Activated T-helper 1 cell treated with anti-CD3 and anti-CD28 coated beads, Interleukin-12 subunit alpha, Interleukin-12 subunit beta, Interleukin-2, Interleukin-4 antibody, amounts not matched to agents 30 ng/mL and 10 ng/mL and 1 ng/mL, durations not matched to agents 14 hours and 24 hours and 36 hours (primary cell): ENCODE results near the gene CSDE1. TPM values are rescaled to one million over a fixed set of nuclear protein-coding genes. Genes with fewer than 3 reads are reported as not detected.

Experiments
- DNase-seq: peaks from one replicate; pipeline ENCODE4 v3.0.0; 2021; ENCODE audit warnings: low spot score
- H3K27ac Mint-ChIP-seq: one replicate; pipeline ENCODE4 v1.8.0; 2021; ENCODE audit warnings: mild to moderate bottlenecking, mixed read lengths
- H3K27me3 Mint-ChIP-seq: one replicate; pipeline ENCODE4 v1.8.0; 2022; ENCODE audit warnings: mild to moderate bottlenecking, moderate library complexity, mixed read lengths; ENCODE audit not compliant: insufficient read depth
- H3K36me3 Mint-ChIP-seq: one replicate; pipeline ENCODE4 v1.8.0; 2021; ENCODE audit warnings: low read depth, mixed read lengths
- H3K4me1 Mint-ChIP-seq: one replicate; pipeline ENCODE4 v1.8.0; 2021; ENCODE audit warnings: low read depth, mixed read lengths
- H3K4me3 Mint-ChIP-seq: one replicate; pipeline ENCODE4 v1.8.0; 2021; ENCODE audit warnings: mild to moderate bottlenecking, moderate library complexity, mixed read lengths
- H3K9me3 Mint-ChIP-seq: one replicate; pipeline ENCODE4 v1.8.0; 2021; ENCODE audit warnings: mixed read lengths
- intact Hi-C: fragments of 100-400 bp; cut with micrococcal nuclease; formaldehyde crosslinking; loops from one replicate; pipeline ENCODE4 v1.15.1; 2024
- total RNA-seq: library from RNA; stranded (reverse); gene quantifications from 2 replicates; pipeline ENCODE4 v1.2.3, GENCODE V29; 2022

Gene CSDE1
- total RNA-seq, 1 donor from 2014 or later: 421 TPM

DNA sequence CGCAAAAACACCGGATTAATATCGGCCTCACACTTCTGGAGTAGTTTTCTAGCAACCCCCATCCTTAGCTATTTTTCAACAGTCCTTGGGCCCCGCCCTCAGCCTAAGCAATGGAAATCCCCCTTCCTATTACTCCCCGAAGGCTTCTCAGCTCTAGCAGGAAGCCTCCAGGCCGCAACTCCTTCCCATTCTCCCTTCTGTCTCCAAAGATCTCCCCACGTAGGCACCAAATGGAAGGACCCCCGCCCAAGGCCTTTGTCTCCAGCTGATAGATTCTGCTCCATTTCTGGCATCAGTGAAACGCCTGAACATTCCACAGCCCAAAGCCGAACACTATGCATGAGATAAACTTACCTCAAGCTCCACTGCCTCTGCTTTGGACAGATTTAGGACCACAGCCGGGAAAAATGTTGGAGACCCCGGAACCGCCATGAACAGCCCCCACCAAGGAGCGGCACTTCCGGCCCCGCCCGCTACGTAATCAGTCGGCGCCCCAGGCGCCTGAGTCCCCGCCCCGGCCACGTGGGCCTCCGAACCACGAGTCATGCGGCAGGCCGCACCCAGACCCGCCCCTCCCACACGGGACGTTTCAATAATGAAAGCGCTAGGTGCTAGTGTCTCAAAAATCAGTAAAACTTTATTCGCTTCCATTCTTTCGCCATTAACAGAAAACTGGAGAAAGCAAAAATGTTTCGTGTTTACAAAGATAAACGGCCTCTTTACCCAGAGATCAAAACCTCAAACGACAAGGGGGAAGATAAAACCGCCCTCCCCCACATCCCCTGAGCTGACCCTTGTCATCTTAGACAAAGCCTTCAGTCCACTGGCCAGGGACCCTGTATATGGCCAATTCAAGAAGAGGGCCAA lies 41.2 kb downstream of the CSDE1 start, which contains the start of gene NRAS:
Gene NRAS (minus strand): TSS at position 468 of the 867 bp plus-strand sequence. CDS start 611 bp downstream, outside the sequence.
- intact Hi-C loops: loop anchor here (1.0 to 10.0 kb wide), 10 partner anchors 41 to 904 kb away; partner anchors contain the start of genes AP4B1, BCAS2, CSDE1 and DENND2C
- peak; percentile 93 for DNase-seq
- Mint-ChIP-seq H3K9me3 (no peaks in the 10 kb centered on the region), H3K27me3 (no peaks in the 10 kb centered on the region), H3K36me3 (peaks cover 59% of the 10 kb centered on the region), H3K4me1 (peaks cover 39% of the 10 kb centered on the region), H3K27ac (peak within 1 kb of the TSS; percentile 99), H3K4me3 (peak within 1 kb of the TSS; percentile 99)

DNA sequence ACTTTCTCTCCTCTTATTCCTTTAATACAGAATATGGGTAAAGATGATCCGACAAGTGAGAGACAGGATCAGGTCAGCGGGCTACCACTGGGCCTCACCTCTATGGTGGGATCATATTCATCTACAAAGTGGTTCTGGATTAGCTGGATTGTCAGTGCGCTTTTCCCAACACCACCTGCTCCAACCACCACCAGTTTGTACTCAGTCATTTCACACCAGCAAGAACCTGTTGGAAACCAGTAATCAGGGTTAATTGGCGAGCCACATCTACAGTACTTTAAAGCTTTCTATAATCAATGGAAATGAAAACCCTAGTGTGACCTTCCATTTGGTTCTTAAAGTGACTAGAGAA lies 41.9 kb downstream of the CSDE1 start:
- peak overlapping the region; percentile 99 for H3K27ac Mint-ChIP-seq
- H3K9me3 Mint-ChIP-seq: no peaks in the 10 kb centered on the region
- H3K4me3 Mint-ChIP-seq: peak overlapping the region; percentile 99
- no peaks in the 10 kb centered on the region for H3K27me3 Mint-ChIP-seq
- DNase-seq: no peak
- intact Hi-C loops: loop anchor here (1.0 to 10.0 kb wide), 10 partner anchors 41 to 904 kb away; partner anchors contain the start of genes AP4B1, BCAS2, CSDE1 and DENND2C
- peaks cover 39% of the 10 kb centered on the region for H3K4me1 Mint-ChIP-seq
- peaks cover 54% of the 10 kb centered on the region for H3K36me3 Mint-ChIP-seq

- H3K9me3 Mint-ChIP-seq: no peaks in the 10 kb centered on the region
- H3K27ac Mint-ChIP-seq: no peak overlapping the region
- intact Hi-C loops: loop anchor here (10.0 kb wide), 1 partner anchor 738 kb away; the partner anchor contains the start of gene OLFML3
- DNase-seq: no peak
- H3K27me3 Mint-ChIP-seq: no peaks in the 10 kb centered on the region
- H3K36me3 Mint-ChIP-seq: peaks cover 43% of the 10 kb centered on the region
- H3K4me1 Mint-ChIP-seq: peaks cover 38% of the 10 kb centered on the region
- H3K4me3 Mint-ChIP-seq: no peak overlapping the region
Observed at GRCh38 chr1:114712977-114713376, 44.8 kb downstream of the CSDE1 start.

GRCh38 chr1:114710360-114710759 lies 47.4 kb downstream of the CSDE1 start:
- no peak for DNase-seq
- intact Hi-C loops: loop anchor here (10.0 kb wide), 1 partner anchor 736 kb away; the partner anchor contains the start of gene OLFML3
- H3K27ac Mint-ChIP-seq: peak overlapping the region; percentile 75

DNA sequence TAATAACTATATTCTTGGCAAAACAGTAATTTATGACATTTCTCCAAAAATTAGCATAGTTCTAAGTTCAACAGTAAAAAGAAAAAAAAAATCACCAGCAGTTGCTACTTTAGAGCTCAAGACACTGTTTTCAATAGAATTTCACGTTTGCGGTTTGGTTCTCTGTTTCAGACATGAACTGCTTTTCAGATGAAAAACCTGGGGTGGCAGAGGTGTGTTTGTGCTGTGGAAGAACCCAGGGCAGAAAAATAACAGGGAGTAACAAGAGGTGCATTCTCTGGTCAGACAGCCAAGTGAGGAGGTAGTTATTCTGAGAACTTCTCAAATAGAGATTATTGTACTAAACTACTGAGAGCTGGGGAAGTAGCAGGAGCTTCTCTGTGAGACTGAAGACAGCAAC lies 50.2 kb downstream of the CSDE1 start:
- Mint-ChIP-seq H3K4me1 (peaks cover 4% of the 10 kb centered on the region), H3K27me3 (no peaks in the 10 kb centered on the region), H3K36me3 (peaks cover 41% of the 10 kb centered on the region), H3K9me3 (no peaks in the 10 kb centered on the region), H3K4me3 (no peak overlapping the region), H3K27ac (no peak overlapping the region)
- intact Hi-C loops: no loop called here
- DNase-seq: no peak

More at GRCh38 chr1:114710360-114710759, 47.4 kb downstream of the CSDE1 start:
- Mint-ChIP-seq H3K36me3 (peaks cover 43% of the 10 kb centered on the region), H3K4me1 (peaks cover 17% of the 10 kb centered on the region), H3K9me3 (no peaks in the 10 kb centered on the region), H3K4me3 (no peak overlapping the region), H3K27me3 (no peaks in the 10 kb centered on the region)

DNA sequence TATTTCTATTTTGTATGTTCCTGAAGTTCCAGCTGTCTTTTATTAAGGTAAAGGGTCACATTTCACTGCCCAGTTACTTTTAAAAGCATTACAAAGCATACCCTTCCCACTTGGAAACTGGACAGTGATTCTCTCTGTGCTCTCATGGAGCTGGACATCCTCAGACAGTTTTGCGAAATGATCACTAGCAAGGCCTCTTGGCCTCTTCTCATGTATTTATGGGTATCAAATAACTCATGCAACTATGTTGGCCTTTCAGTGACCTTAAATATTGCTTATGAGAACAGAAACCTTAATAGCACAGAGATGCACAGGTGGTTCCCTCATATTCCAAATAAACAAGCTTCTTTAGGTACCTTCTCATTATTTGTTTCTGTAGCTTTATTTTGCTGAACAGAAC lies 54.5 kb downstream of the CSDE1 start:
- Mint-ChIP-seq H3K27ac (no peak overlapping the region), H3K36me3 (peaks cover 27% of the 10 kb centered on the region), H3K4me3 (no peak overlapping the region), H3K9me3 (no peaks in the 10 kb centered on the region), H3K4me1 (no peaks in the 10 kb centered on the region), H3K27me3 (peaks cover 4% of the 10 kb centered on the region)
- intact Hi-C loops: no loop called here
- no peak for DNase-seq

DNA sequence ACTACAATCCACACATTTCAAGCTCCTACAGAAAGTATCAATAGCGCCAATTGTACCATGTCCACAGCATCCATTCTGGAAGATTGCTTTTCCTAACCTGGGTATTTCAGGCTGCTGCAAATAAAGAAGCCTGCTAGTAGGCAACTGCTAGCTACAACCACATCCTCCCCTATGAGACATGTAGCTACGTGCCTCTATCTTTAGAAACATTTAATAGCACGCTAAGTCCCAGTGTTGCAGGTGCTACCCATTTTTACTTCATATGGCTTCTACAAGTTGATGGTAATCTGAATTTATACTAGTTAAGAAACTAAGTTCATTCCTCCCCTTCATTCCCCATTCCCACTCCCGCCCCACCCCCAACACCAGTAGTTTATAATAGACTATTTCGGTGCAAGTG lies 55.0 kb downstream of the CSDE1 start:
- intact Hi-C loops: no loop called here
- peaks cover 25% of the 10 kb centered on the region for H3K36me3 Mint-ChIP-seq
- H3K27me3 Mint-ChIP-seq: peaks cover 4% of the 10 kb centered on the region
- no peaks in the 10 kb centered on the region for H3K4me1 Mint-ChIP-seq
- DNase-seq: no peak
- no peak overlapping the region for H3K27ac Mint-ChIP-seq
- H3K9me3 Mint-ChIP-seq: no peaks in the 10 kb centered on the region
- H3K4me3 Mint-ChIP-seq: no peak overlapping the region

DNA sequence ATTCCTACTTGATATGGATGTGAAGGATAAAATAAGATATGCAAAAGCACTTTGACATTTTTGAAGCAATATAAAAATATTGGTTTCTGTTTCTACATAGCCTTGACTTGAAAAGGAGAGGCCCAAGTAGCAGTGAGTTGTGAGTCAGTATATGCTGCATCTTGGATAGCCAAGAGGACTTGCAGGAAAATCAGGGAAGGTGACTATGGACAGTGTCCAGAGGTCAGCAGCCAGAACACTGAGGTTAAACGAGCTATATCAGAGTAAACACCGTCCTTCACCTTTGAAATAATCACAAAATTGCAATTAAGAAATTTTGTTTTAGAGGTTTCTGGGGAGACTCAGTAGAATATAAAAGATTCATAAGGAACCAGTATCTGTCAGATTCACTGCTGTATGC lies 55.9 kb downstream of the CSDE1 start:
- Mint-ChIP-seq H3K36me3 (peaks cover 17% of the 10 kb centered on the region), H3K27me3 (peaks cover 6% of the 10 kb centered on the region), H3K4me1 (no peaks in the 10 kb centered on the region), H3K9me3 (no peaks in the 10 kb centered on the region), H3K27ac (no peak overlapping the region), H3K4me3 (no peak overlapping the region)
- no peak for DNase-seq
- intact Hi-C loops: no loop called here

DNA sequence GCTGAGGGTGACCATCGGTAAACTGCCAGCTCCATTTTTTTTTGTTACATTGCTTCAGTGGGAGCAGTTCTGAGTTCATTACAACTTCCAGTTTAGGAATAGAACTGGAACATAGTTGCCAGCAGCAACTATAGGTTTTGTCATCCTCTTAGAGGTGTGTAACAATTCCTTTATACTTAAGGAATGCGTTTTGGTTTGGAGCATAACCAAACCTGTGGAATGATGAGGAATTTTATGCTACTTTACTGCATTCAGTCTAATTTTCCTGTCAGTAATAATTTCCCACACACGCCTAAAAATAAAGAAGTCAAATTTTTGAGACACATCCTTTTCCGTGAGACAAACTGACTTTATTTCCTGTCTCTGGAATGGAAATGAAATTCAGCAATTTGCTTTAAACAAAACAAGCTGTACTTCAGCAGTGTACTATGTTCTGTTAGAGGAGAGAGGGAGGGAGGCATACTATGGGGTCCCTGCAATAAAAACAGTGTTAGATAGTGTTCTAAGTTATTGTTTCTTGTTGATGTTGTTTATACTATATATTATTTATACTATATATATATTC lies 57.7 kb downstream of the CSDE1 start:
- Mint-ChIP-seq H3K4me1 (no peaks in the 10 kb centered on the region), H3K9me3 (no peaks in the 10 kb centered on the region), H3K36me3 (peaks cover 8% of the 10 kb centered on the region), H3K4me3 (no peak overlapping the region), H3K27me3 (peaks cover 12% of the 10 kb centered on the region), H3K27ac (no peak overlapping the region)
- intact Hi-C loops: no loop called here
- DNase-seq: no peak

- no peaks in the 10 kb centered on the region for H3K4me1 Mint-ChIP-seq
- no peaks in the 10 kb centered on the region for H3K36me3 Mint-ChIP-seq
- H3K9me3 Mint-ChIP-seq: no peaks in the 10 kb centered on the region
- H3K27ac Mint-ChIP-seq: no peak overlapping the region
- no peak overlapping the region for H3K4me3 Mint-ChIP-seq
- peaks cover 14% of the 10 kb centered on the region for H3K27me3 Mint-ChIP-seq
- intact Hi-C loops: no loop called here
- DNase-seq: no peak
Observed at GRCh38 chr1:114696810-114697209, 61.0 kb downstream of the CSDE1 start.

DNA sequence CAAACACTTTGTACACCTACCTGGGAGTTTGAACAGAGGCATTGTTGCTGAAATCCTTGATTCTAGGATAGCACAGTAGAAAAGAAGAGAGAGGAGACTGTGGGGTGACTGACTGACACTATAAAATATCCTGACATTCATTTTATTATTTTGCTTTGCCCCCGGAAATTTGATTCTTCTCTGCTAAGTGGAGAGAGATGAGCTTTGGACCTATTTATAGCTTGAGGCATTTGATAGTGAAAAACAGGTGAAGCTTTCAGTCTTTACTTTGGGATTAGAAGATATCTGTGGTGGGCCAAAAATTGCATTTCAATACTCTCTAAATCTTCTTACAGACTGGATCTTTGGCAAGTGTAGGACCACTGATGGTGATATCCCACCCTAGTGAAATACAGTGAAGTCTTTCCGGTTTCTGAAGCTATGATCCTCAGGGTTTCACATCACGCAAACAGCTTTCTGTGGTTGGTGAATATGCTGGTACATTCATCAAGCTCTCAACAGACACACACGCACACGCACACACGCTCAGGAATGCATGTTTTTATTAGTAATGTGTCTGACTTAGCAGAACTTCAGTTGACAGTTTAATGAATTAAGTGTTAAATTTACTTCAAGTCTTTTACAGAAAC lies 62.2 kb downstream of the CSDE1 start, which contains the start of gene AMPD1:
Gene AMPD1 (minus strand): TSS at position 117 of the 629 bp plus-strand sequence. CDS start 75 bp downstream, at position 42.
- intact Hi-C loops: no loop called here
- H3K4me1 Mint-ChIP-seq: no peaks in the 10 kb centered on the region
- H3K4me3 Mint-ChIP-seq: no peak within 1 kb of the TSS
- no peak for DNase-seq
- H3K27ac Mint-ChIP-seq: no peak within 1 kb of the TSS
- H3K9me3 Mint-ChIP-seq: no peaks in the 10 kb centered on the region
- no peaks in the 10 kb centered on the region for H3K36me3 Mint-ChIP-seq
- H3K27me3 Mint-ChIP-seq: peaks cover 15% of the 10 kb centered on the region

GRCh38 chr1:114694540-114695310 lies 63.1 kb downstream of the CSDE1 start:
- no peaks in the 10 kb centered on the region for H3K36me3 Mint-ChIP-seq
- H3K4me1 Mint-ChIP-seq: no peaks in the 10 kb centered on the region
- H3K9me3 Mint-ChIP-seq: no peaks in the 10 kb centered on the region
- H3K4me3 Mint-ChIP-seq: no peak overlapping the region
- no peak overlapping the region for H3K27ac Mint-ChIP-seq
- intact Hi-C loops: no loop called here
- no peak for DNase-seq
- peaks cover 16% of the 10 kb centered on the region for H3K27me3 Mint-ChIP-seq
